Gastroesophageal sphincter (tissue), 3 donors: ENCODE results near the gene PPIF.

Experiments used
- CTCF ChIP-seq, 4 experiments: fragments of 200-600 bp in 2 of 4; fragments of 450-650 bp in 2 of 4; sonication (generic) in 1 of 4; IDR thresholded peaks; one replicate each; pipeline ENCODE4 v1.5.1; 2017 to 2019; ENCODE audit warnings: antibody characterized with exemption in 4 of 4, mild to moderate bottlenecking in 2 of 4, moderate library complexity in 2 of 4
- POLR2A ChIP-seq, 2 donors: fragments of 450-650 bp; IDR thresholded peaks; one replicate each; pipeline ENCODE4 v1.6.1; 2017; ENCODE audit warnings: antibody characterized with exemption in 2 of 2, mild to moderate bottlenecking in 2 of 2, moderate library complexity in 1 of 2
- POLR2AphosphoS5 ChIP-seq: sonication (generic); formaldehyde crosslinking; IDR thresholded peaks from one replicate; pipeline ENCODE4 v1.6.1; 2017; ENCODE audit warnings: antibody characterized with exemption

- TF ChIP-seq POLR2AphosphoS5, result peak; percentile 70
- TF ChIP-seq CTCF (IDR thresholded peaks at IDR 0.05), result no peak
- no peak for TF ChIP-seq POLR2A (IDR thresholded peaks at IDR 0.05)
Measured at GRCh38 chr10:79397051-79397450, 49.8 kb downstream of the PPIF start.
